Kidney (tissue), 14 donors: Measurements from ENCODE around the gene SF3A1. TPM values are rescaled to one million over a fixed set of nuclear protein-coding genes. Genes with fewer than 3 reads are reported as not detected.

Source experiments
- DNase-seq, 5 donors: peaks; one replicate each; pipeline ENCODE4 v3.0.0-alpha.2; 2013 to 2020
- FAIRE-seq: peaks from 2 replicates; lab custom pipeline; 2012; peaks lifted over from hg19 to GRCh38; lab: Jason Lieb, UNC
- H3K27ac ChIP-seq, 2 donors: one replicate each; pipeline ENCODE4 v1.7.0; 2013; ENCODE audit warnings: low read depth in 2 of 2, low read length in 2 of 2, inconsistent platforms in 1 of 2
- H3K27me3 ChIP-seq: one replicate; pipeline ENCODE4 v1.7.1; 2013; ENCODE audit warnings: low read length, inconsistent platforms; ENCODE audit not compliant: control insufficient read depth, insufficient read depth
- H3K36me3 ChIP-seq, 3 donors: one replicate each; pipeline versions ENCODE4 v1.7.0 to v1.7.1; 2013; ENCODE audit warnings: low read length in 3 of 3, control low read depth in 1 of 3, inconsistent platforms in 1 of 3; ENCODE audit not compliant: insufficient read depth in 3 of 3, control insufficient read depth in 2 of 3
- H3K4me1 ChIP-seq, 3 donors: one replicate each; pipeline versions ENCODE4 v1.7.0 to v1.7.1; 2013; ENCODE audit warnings: low read length in 3 of 3, inconsistent platforms in 1 of 3, low read depth in 1 of 3; ENCODE audit not compliant: control insufficient read depth in 2 of 3, insufficient read depth in 2 of 3
- H3K4me3 ChIP-seq, 3 donors: one replicate each; pipeline versions ENCODE4 v1.7.0 to v1.8.1; 2013; ENCODE audit warnings: low read length in 3 of 3, control low read depth in 1 of 3, inconsistent platforms in 1 of 3
- H3K9ac ChIP-seq, 3 donors: one replicate each; pipeline versions ENCODE4 v1.7.0 to v1.7.1; 2013; ENCODE audit warnings: low read length in 3 of 3, control low read depth in 1 of 3, inconsistent platforms in 1 of 3
- H3K9me3 ChIP-seq, 3 donors: one replicate each; pipeline versions ENCODE4 v1.7.0 to v1.7.1; 2013; ENCODE audit warnings: low read length in 3 of 3, control low read depth in 1 of 3, inconsistent platforms in 1 of 3; ENCODE audit not compliant: control insufficient read depth in 2 of 3, insufficient read depth in 1 of 3
- CTCF ChIP-seq: IDR thresholded peaks from 3 replicates; pipeline ENCODE4 v1.5.1; 2012; ENCODE audit warnings: mild to moderate bottlenecking, moderate library complexity, borderline replicate concordance; ENCODE audit not compliant: insufficient read depth; ENCODE audit errors: extremely low read depth
- intact Hi-C: fragments of 100-400 bp; cut with DNase I; formaldehyde crosslinking; loops from one replicate; pipeline ENCODE4 v1.11.1; 2022
- polyA plus RNA-seq: library from polyadenylated mRNA; stranded (reverse); fragments of 350-450 nt; fragmentation: Illumina TruSeq; extraction: RNeasy Lipid Tissue Mini Kit (QIAGEN cat#74804); gene quantifications from one replicate; pipeline ENCODE4 v1.2.3, GENCODE V29; 2014; ENCODE audit warnings: low read depth, low replicate concordance; ENCODE audit not compliant: insufficient read depth
- total RNA-seq: library from RNA; stranded (reverse); fragmentation: NEBNext Ultra II Directional; extraction: Animal tissue kit (Norgen Biotek cat#: 25700); gene quantifications from one replicate; pipeline ENCODE4 v1.2.1, GENCODE V29; 2021
- donor health status: control.
- donor health status: control.
- donor health status: control.
- donor health status: control.
- donor health status: control.
- donor health status: DM: yes; HTN: yes; CAD: no.
- donor health status: Normal renal cell carcinoma (clear cell type).

The SF3A1 gene
- total and polyA plus RNA-seq, 2 donors from 2014 or later: 23.7 to 179 TPM

GRCh38 chr22:30297276-30297990 lies 59.3 kb downstream of the SF3A1 start:
- no peak overlapping the region for H3K9ac ChIP-seq
- intact Hi-C loops: no loop called here
- no peak for TF ChIP-seq CTCF
- no peak overlapping the region for H3K27ac ChIP-seq
- H3K9me3 ChIP-seq: no peaks in the 10 kb centered on the region
- no peaks in the 10 kb centered on the region for H3K27me3 ChIP-seq
- peaks cover 0 to 15% (median 9%) of the 10 kb centered on the region in 3 donors for H3K4me1 ChIP-seq
- H3K4me3 ChIP-seq: no peak overlapping the region
- FAIRE-seq: no peak
- H3K36me3 ChIP-seq: peaks cover 0 to 78% (median 37%) of the 10 kb centered on the region in 3 donors
- no peak for DNase-seq

GRCh38 chr22:30296833-30297232 lies 59.9 kb downstream of the SF3A1 start:
- Histone ChIP-seq H3K9ac (no peak overlapping the region), H3K27me3 (no peaks in the 10 kb centered on the region), H3K4me3 (no peak overlapping the region), H3K27ac (no peak overlapping the region), H3K4me1 (peaks cover 0 to 9% (median 4%) of the 10 kb centered on the region in 3 donors), H3K36me3 (peaks cover 0 to 78% (median 39%) of the 10 kb centered on the region in 3 donors), H3K9me3 (no peaks in the 10 kb centered on the region)
- no peak for TF ChIP-seq CTCF
- intact Hi-C loops: no loop called here
- no peak for DNase-seq
- no peak for FAIRE-seq

GRCh38 chr22:30296324-30296723 lies 60.4 kb downstream of the SF3A1 start:
- no peaks in the 10 kb centered on the region for H3K9me3 ChIP-seq
- no peaks in the 10 kb centered on the region for H3K27me3 ChIP-seq
- H3K4me1 ChIP-seq: peaks cover 0 to 9% (median 6%) of the 10 kb centered on the region in 3 donors
- H3K4me3 ChIP-seq: no peak overlapping the region
- TF ChIP-seq CTCF: no peak
- FAIRE-seq (no peak), DNase-seq (no peak)
- intact Hi-C loops: no loop called here
- H3K36me3 ChIP-seq: peaks cover 0 to 78% (median 35%) of the 10 kb centered on the region in 3 donors
- no peak overlapping the region for H3K27ac ChIP-seq
- H3K9ac ChIP-seq: no peak overlapping the region
